NT2/D1 (cell line): Measurements from ENCODE around the gene CBLB.

Experiments
- DNase-seq: peaks from one replicate; pipeline ENCODE4 v3.0.0-alpha.2; 2011; ENCODE audit warnings: low read depth, low spot score
- H3K27me3 ChIP-seq: 2 replicates; pipeline ENCODE4 v1.6.0; 2011; ENCODE audit warnings: mild to moderate bottlenecking; ENCODE audit not compliant: insufficient read length, insufficient read depth
- H3K36me3 ChIP-seq: 2 replicates; pipeline ENCODE4 v1.6.1; 2011; ENCODE audit warnings: mild to moderate bottlenecking, low read length, mixed read lengths; ENCODE audit not compliant: insufficient read depth, insufficient read length
- H3K4me1 ChIP-seq: 2 replicates; pipeline ENCODE4 v1.5.1; 2011; ENCODE audit not compliant: insufficient read depth, insufficient read length
- H3K4me3 ChIP-seq: 2 replicates; pipeline ENCODE4 v1.5.1; 2011; ENCODE audit warnings: low read depth; ENCODE audit not compliant: insufficient read length
- H3K9ac ChIP-seq: 2 replicates; pipeline ENCODE4 v1.6.0; 2011; ENCODE audit warnings: low read depth; ENCODE audit not compliant: insufficient read length
- H3K9me3 ChIP-seq: 2 replicates; pipeline ENCODE4 v1.5.1; 2011; ENCODE audit warnings: mild to moderate bottlenecking, low read length; ENCODE audit not compliant: insufficient read depth
- SUZ12 ChIP-seq: IDR thresholded peaks from 2 replicates; pipeline ENCODE4 v1.6.1; 2011; ENCODE audit not compliant: insufficient read length, insufficient read depth; ENCODE audit errors: extremely low read depth
- YY1 ChIP-seq: IDR thresholded peaks from 2 replicates; pipeline ENCODE4 v1.6.1; 2011; ENCODE audit not compliant: insufficient read length, insufficient read depth
- ZNF274 ChIP-seq: IDR thresholded peaks from 2 replicates; pipeline ENCODE4 v1.6.1; 2011; ENCODE audit warnings: mild to moderate bottlenecking, low read depth, low read length

Gene CBLB

GRCh38 chr3:105888621-105889579, 20.1 kb upstream of the CBLB start:
- no peaks in the 10 kb centered on the region for H3K36me3 ChIP-seq
- H3K4me3 ChIP-seq = no peak overlapping the region
- TF ChIP-seq ZNF274 = no peak
- DNase-seq = no peak
- H3K4me1 ChIP-seq = no peaks in the 10 kb centered on the region
- no peak overlapping the region for H3K9ac ChIP-seq
- H3K27me3 ChIP-seq = no peaks in the 10 kb centered on the region
- no peaks in the 10 kb centered on the region for H3K9me3 ChIP-seq

DNA sequence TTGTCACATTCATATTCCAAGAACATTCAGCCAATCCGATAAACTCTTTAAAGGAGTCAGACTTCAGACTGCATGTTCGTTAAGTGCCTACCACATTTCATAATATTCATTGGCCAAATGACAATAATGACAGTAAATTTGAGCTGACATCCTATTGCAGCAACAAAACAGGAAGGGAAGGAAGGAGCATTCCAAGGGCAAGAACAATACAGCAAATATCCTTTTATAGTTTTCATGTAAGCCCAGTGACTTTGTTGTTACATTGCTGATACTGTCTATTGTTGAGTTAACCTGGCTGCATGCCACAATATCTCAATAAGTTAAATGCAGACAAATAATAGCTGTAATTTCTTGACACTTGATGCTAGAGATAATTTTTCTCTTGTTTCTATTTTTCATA, 16.4 kb upstream of the CBLB start:
- Histone ChIP-seq H3K27me3 (no peaks in the 10 kb centered on the region), H3K9ac (no peak overlapping the region), H3K36me3 (no peaks in the 10 kb centered on the region), H3K9me3 (no peaks in the 10 kb centered on the region), H3K4me1 (no peaks in the 10 kb centered on the region), H3K4me3 (no peak overlapping the region)
- TF ChIP-seq YY1 (no peak), ZNF274 (no peak), SUZ12 (no peak)
- DNase-seq = no peak

- Histone ChIP-seq H3K27me3 (no peaks in the 10 kb centered on the region), H3K4me3 (no peak overlapping the region), H3K36me3 (no peaks in the 10 kb centered on the region), H3K4me1 (no peaks in the 10 kb centered on the region), H3K9ac (no peak overlapping the region), H3K9me3 (no peaks in the 10 kb centered on the region)
- no peak for DNase-seq
- TF ChIP-seq ZNF274 (no peak), YY1 (no peak), SUZ12 (no peak)
These were observed 15.1 kb upstream of the CBLB start for GRCh38 chr3:105883798-105884377.

DNA sequence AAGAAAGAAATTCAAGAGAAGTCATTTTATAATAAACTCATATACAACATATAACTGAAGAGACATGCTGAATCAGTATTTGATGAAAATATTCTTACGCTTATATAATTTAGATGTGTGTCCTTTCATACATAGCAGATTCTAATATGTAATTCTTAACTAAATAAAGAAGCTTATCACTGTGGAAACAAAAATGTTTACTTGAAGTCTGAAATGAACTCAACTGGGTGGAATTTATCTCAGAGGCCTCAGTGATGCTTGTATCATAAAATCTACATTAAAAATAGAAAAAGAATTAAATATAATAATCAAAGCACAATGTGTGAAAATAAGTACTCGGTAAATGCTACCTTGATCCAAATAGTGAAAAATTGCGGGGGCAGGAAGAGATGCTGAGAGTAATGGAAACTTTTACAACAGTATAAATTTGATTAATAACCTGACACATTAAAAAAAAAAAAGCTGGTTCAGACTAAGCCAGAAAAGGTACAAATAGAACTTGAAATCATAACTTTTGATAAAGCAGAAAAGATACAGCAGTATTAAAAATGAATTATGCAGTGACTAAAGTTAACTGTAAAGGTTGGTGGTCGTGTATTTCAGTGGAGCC, 12.0 kb upstream of the CBLB start:
- Histone ChIP-seq H3K4me3 (no peak overlapping the region), H3K9ac (no peak overlapping the region), H3K9me3 (no peaks in the 10 kb centered on the region), H3K27me3 (no peaks in the 10 kb centered on the region), H3K4me1 (no peaks in the 10 kb centered on the region), H3K36me3 (no peaks in the 10 kb centered on the region)
- DNase-seq = no peak
- no peak for TF ChIP-seq YY1
- TF ChIP-seq ZNF274 = no peak
- no peak for TF ChIP-seq SUZ12

- TF ChIP-seq YY1 (no peak), SUZ12 (no peak), ZNF274 (no peak)
- no peaks in the 10 kb centered on the region for H3K9me3 ChIP-seq
- H3K4me1 ChIP-seq = no peaks in the 10 kb centered on the region
- H3K4me3 ChIP-seq = no peak overlapping the region
- H3K27me3 ChIP-seq = no peaks in the 10 kb centered on the region
- no peaks in the 10 kb centered on the region for H3K36me3 ChIP-seq
- no peak overlapping the region for H3K9ac ChIP-seq
- DNase-seq = no peak
These were observed 9.2 kb upstream of the CBLB start for GRCh38 chr3:105878061-105878460.

GRCh38 chr3:105877336-105877910, 8.6 kb upstream of the CBLB start:
- Histone ChIP-seq H3K9me3 (no peaks in the 10 kb centered on the region), H3K4me1 (no peaks in the 10 kb centered on the region), H3K9ac (no peak overlapping the region), H3K27me3 (no peaks in the 10 kb centered on the region), H3K4me3 (no peak overlapping the region), H3K36me3 (no peaks in the 10 kb centered on the region)
- no peak for DNase-seq
- TF ChIP-seq YY1 (no peak), SUZ12 (no peak)

GRCh38 chr3:105876780-105877327, 8.0 kb upstream of the CBLB start:
- H3K9ac ChIP-seq = no peak overlapping the region
- no peak for DNase-seq
- H3K9me3 ChIP-seq = no peaks in the 10 kb centered on the region
- no peak overlapping the region for H3K4me3 ChIP-seq
- no peaks in the 10 kb centered on the region for H3K36me3 ChIP-seq
- no peaks in the 10 kb centered on the region for H3K4me1 ChIP-seq
- TF ChIP-seq YY1 (no peak), ZNF274 (no peak), SUZ12 (no peak)
- no peaks in the 10 kb centered on the region for H3K27me3 ChIP-seq
